IMR-90 (cell line): ENCODE data around the gene PAGE2.
"Not testable (repeated sequence)": the region's sequence is repeated elsewhere in the genome, so short reads cannot be mapped to it uniquely, and the experiment has no call there.

Experiments
- CTCF ChIP-seq: conservative IDR thresholded peaks from 2 replicates; pipeline ENCODE4 v1.5.1; 2012; ENCODE audit warnings: mild to moderate bottlenecking, low read depth, low read length, improper control_type of control experiment
- FOS ChIP-seq: fragments of 150-350 bp; IDR thresholded peaks from 2 replicates; pipeline ENCODE4 v1.6.1; 2016; ENCODE audit warnings: low read depth, low read length
- POLR2A ChIP-seq: IDR thresholded peaks from 2 replicates; pipeline ENCODE4 v1.6.1; 2012; ENCODE audit warnings: mild to moderate bottlenecking, low read depth, low read length

GRCh38 chrX:55067180-55067579, 21.6 kb upstream of the PAGE2 start:
- not testable (repeated sequence) for TF ChIP-seq CTCF, POLR2A, FOS
